Type B pancreatic cell (in vitro differentiated cells): Measurements from ENCODE around the gene LMX1B. TPM values are rescaled to one million over a fixed set of nuclear protein-coding genes. Genes with fewer than 3 reads are reported as not detected.

Experiments
- DNase-seq: peaks from one replicate; pipeline ENCODE4 v3.0.0; 2021; ENCODE audit warnings: mixed read lengths; ENCODE audit not compliant: unreplicated experiment; ENCODE audit errors: extremely low spot score
- H3K27ac Mint-ChIP-seq: 2 replicates; pipeline ENCODE4 v1.8.0; 2021; ENCODE audit warnings: mild to moderate bottlenecking, mixed read lengths
- H3K27me3 Mint-ChIP-seq: 2 replicates; pipeline ENCODE4 v1.8.0; 2021; ENCODE audit warnings: mixed read lengths
- H3K36me3 Mint-ChIP-seq: 2 replicates; pipeline ENCODE4 v1.8.0; 2021; ENCODE audit warnings: mixed read lengths
- H3K4me1 Mint-ChIP-seq: one replicate; pipeline ENCODE4 v1.8.0; 2021; ENCODE audit warnings: mixed read lengths; ENCODE audit not compliant: unreplicated experiment
- H3K4me3 Mint-ChIP-seq: 2 replicates; pipeline ENCODE4 v1.8.0; 2021; ENCODE audit warnings: mild to moderate bottlenecking, mixed read lengths
- H3K9me3 Mint-ChIP-seq: 2 replicates; pipeline ENCODE4 v1.8.0; 2021; ENCODE audit warnings: mixed read lengths
- CTCF ChIP-seq: fragments of 200-600 bp; sonication (generic); conservative IDR thresholded peaks from 2 replicates; pipeline ENCODE4 v1.5.0; 2021; ENCODE audit warnings: antibody characterized with exemption, mild to moderate bottlenecking
- total RNA-seq: library from RNA; stranded (reverse); gene quantifications from 2 replicates; pipeline ENCODE4 v1.2.1, GENCODE V29; 2021; ENCODE audit warnings: low replicate concordance

Gene LMX1B
- total RNA-seq, 1 donor from 2014 or later: 13.6 TPM

GRCh38 chr9:126693428-126693944 lies 79.8 kb downstream of the LMX1B start:
- Mint-ChIP-seq H3K4me3 (no peak overlapping the region), H3K27me3 (peaks cover 9% of the 10 kb centered on the region), H3K27ac (no peak overlapping the region), H3K36me3 (peaks cover 3% of the 10 kb centered on the region), H3K9me3 (no peaks in the 10 kb centered on the region), H3K4me1 (peaks cover 13% of the 10 kb centered on the region)
- no peak for TF ChIP-seq CTCF
- no peak for DNase-seq

DNA sequence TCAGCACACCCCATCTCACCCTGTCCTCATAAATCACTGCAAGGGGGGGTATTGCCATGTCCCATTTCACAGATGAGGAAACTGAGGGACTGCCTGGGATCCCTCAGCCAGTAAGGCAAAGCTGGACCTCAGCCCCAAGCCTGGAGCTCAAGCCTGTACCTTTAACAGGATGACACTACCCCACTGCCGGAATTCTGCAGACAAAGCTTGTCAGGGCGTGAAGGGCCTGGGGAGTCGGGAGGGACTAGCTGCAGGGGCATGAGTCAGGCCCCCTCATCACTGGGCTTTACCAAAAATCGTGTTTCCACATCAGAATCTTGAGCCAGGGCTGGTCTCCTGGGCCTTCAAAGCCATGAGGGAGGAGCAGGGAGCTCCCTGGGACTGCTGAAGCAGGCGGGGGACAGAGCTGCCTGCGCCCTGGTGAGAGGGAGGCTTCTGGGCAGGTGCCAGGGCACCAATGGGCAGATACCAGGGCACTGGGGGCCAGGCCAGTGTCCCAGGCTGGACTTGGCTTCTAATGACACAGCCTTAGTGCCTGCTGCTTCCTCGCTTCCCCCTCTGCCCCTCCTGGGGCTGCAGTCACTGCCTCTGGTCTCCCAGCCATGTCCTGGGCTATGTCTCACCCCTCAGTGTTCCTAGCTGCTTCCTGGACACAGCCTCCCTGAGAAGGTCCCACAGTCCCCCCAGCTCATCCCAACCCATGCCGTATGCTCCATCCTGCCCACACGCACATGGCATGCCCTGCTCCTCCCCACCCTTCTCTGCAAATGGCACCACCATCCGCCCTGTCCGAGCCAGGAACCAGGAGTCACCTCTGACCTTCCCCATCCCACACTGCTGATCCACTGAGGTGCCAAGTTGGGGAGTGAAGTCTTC lies 80.7 kb downstream of the LMX1B start:
- H3K4me3 Mint-ChIP-seq: no peak overlapping the region
- H3K27ac Mint-ChIP-seq: peak overlapping the region; percentile 46
- peaks cover 10% of the 10 kb centered on the region for H3K4me1 Mint-ChIP-seq
- DNase-seq: no peak
- peaks cover 3% of the 10 kb centered on the region for H3K36me3 Mint-ChIP-seq
- peaks cover 9% of the 10 kb centered on the region for H3K27me3 Mint-ChIP-seq
- no peaks in the 10 kb centered on the region for H3K9me3 Mint-ChIP-seq
- no peak for TF ChIP-seq CTCF

- peak; percentile 68 for DNase-seq
- Mint-ChIP-seq H3K36me3 (no peaks in the 10 kb centered on the region), H3K27me3 (peaks cover 5% of the 10 kb centered on the region)
Observed at GRCh38 chr9:126695186-126695585, 81.5 kb downstream of the LMX1B start.

GRCh38 chr9:126695701-126696400 lies 82.1 kb downstream of the LMX1B start:
- Mint-ChIP-seq H3K4me1 (peaks cover 1% of the 10 kb centered on the region), H3K27ac (no peak overlapping the region), H3K4me3 (no peak overlapping the region), H3K9me3 (no peaks in the 10 kb centered on the region), H3K36me3 (no peaks in the 10 kb centered on the region), H3K27me3 (peaks cover 3% of the 10 kb centered on the region)
- DNase-seq: no peak
- TF ChIP-seq CTCF: no peak

More at GRCh38 chr9:126695186-126695585, 81.5 kb downstream of the LMX1B start:
- H3K27ac Mint-ChIP-seq: peak overlapping the region; percentile 46
- no peak for TF ChIP-seq CTCF
- H3K4me3 Mint-ChIP-seq: no peak overlapping the region
- peaks cover 2% of the 10 kb centered on the region for H3K4me1 Mint-ChIP-seq
- H3K9me3 Mint-ChIP-seq: no peaks in the 10 kb centered on the region

DNA sequence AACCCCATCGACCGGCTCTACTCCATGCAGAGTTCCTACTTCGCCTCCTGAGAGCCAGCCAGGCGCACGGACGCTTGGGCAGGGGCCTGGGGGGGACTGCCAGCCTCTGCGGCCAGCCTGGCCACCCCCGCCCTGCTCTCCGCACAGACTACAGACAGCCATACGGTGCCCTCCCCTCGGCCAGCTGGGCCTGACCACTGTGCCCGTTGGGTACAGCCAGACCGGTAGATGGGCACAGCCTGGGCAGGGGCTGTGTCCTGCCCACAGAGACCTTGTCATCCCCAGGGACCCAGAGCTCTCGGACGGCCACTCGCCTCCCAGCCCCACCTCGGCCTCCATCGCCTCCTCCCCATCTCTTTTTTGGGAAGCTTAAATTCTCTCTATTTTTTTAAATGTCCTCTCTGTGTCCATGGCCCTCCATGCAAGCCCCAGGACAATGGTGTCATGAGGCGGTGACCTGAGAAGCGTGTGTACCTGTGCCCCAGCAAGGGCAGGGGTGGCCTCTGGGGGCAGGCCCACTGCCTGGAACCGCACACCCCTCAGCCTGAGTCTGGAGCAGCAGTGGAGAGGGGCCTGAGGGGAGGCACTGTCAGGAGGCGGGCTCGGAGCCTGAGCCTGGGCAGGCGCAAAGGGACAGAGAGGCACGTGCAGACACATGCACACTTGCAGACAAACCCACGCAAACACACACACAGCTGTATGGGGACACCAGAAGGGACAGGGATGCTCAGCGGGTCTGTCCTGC lies 82.8 kb downstream of the LMX1B start:
- DNase-seq: peak; percentile 67
- TF ChIP-seq CTCF: no peak
- H3K4me3 Mint-ChIP-seq: no peak overlapping the region
- H3K9me3 Mint-ChIP-seq: no peaks in the 10 kb centered on the region
- H3K27me3 Mint-ChIP-seq: peaks cover 9% of the 10 kb centered on the region
- H3K4me1 Mint-ChIP-seq: peaks cover 8% of the 10 kb centered on the region
- H3K27ac Mint-ChIP-seq: no peak overlapping the region
- H3K36me3 Mint-ChIP-seq: no peaks in the 10 kb centered on the region
